ENCODE data around the gene CCPG1. TPM values are rescaled to one million over a fixed set of nuclear protein-coding genes. Genes with fewer than 3 reads are reported as not detected.

The CCPG1 gene
- total RNA-seq, 1 experiment from 2014 or later, result 17.1 TPM

DNA sequence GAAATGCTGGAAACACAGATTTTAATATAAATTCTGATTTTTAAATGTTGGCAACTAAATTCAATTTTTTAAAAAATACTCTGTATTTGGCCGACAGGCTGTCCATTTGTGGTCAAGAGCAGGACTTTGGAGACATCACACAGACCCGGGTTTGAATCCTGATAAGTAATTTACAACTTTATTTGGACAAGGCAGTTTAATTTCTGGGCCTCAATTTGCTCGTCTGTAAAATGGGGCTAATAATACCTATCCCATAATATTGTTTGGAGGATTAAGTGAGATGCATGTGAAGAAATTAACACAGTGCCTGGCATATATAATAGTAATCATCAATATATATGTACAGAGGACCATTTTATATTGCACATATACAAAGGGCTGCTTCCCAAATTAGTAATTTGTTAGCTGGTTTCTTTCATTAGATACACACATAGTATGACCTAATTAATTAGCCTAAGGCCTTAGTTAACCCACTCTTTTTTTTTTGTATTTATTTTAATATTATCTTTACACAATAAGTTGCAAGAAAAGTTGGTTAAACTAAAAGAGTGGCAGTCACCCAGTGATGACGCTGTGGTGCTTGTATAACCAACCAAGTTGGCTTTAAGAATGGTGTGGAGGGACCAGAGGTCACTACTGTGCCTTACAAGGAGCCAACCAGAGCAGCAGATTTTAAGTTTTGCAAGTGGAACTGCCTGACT is 88.5 kb downstream of the CCPG1 start:
- peaks cover 37% of the 10 kb centered on the region for H3K4me1 Mint-ChIP-seq
- H3K9me3 Mint-ChIP-seq, result no peaks in the 10 kb centered on the region
- DNase-seq (ENCODE audit: low spot score) (no peak), ATAC-seq (no peak)
- H3K36me3 Mint-ChIP-seq, result 0 out of 2 replicates have a peak, but pooled peaks cover 3% of the 10 kb centered on the region
- peak overlapping the region; percentile 94 for H3K4me3 Mint-ChIP-seq
- H3K27ac Mint-ChIP-seq, result no peak overlapping the region
- no peaks in the 10 kb centered on the region for H3K27me3 Mint-ChIP-seq (ENCODE audit: low read depth)
- ChIA-PET CTCF (interaction anchor here (0.7 to 2.8 kb wide), 2 partner anchors 28 to 89 kb away, joined by 3 to 19 read pairs; partner anchors contain the start of genes CCPG1 and PIERCE2), POLR2A (interaction anchor here (0.6 to 1.5 kb wide), 5 partner anchors 24 to 207 kb away, joined by 3 to 5 read pairs (median 3); partner anchors contain the start of genes CCPG1, PIERCE2 and RSL24D1)
- TF ChIP-seq SP1 (CRISPR knock-in tag; conservative IDR thresholded peaks at IDR 0.05) (no peak), ELF4 (CRISPR knock-in tag; IDR thresholded peaks at IDR 0.05; ENCODE audit: low read depth) (no peak), GTF2I (CRISPR knock-in tag; conservative IDR thresholded peaks at IDR 0.05) (peak; percentile 76; the same call in 1 of the 2 replicates)
- TF ChIP-seq, protein P1, sequence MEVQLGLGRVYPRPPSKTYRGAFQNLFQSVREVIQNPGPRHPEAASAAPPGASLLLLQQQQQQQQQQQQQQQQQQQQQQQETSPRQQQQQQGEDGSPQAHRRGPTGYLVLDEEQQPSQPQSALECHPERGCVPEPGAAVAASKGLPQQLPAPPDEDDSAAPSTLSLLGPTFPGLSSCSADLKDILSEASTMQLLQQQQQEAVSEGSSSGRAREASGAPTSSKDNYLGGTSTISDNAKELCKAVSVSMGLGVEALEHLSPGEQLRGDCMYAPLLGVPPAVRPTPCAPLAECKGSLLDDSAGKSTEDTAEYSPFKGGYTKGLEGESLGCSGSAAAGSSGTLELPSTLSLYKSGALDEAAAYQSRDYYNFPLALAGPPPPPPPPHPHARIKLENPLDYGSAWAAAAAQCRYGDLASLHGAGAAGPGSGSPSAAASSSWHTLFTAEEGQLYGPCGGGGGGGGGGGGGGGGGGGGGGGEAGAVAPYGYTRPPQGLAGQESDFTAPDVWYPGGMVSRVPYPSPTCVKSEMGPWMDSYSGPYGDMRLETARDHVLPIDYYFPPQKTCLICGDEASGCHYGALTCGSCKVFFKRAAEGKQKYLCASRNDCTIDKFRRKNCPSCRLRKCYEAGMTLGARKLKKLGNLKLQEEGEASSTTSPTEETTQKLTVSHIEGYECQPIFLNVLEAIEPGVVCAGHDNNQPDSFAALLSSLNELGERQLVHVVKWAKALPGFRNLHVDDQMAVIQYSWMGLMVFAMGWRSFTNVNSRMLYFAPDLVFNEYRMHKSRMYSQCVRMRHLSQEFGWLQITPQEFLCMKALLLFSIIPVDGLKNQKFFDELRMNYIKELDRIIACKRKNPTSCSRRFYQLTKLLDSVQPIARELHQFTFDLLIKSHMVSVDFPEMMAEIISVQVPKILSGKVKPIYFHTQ (CRISPR knock-in tag; IDR thresholded peaks at IDR 0.05), result no peak
- TF ChIP-seq, protein P2, sequence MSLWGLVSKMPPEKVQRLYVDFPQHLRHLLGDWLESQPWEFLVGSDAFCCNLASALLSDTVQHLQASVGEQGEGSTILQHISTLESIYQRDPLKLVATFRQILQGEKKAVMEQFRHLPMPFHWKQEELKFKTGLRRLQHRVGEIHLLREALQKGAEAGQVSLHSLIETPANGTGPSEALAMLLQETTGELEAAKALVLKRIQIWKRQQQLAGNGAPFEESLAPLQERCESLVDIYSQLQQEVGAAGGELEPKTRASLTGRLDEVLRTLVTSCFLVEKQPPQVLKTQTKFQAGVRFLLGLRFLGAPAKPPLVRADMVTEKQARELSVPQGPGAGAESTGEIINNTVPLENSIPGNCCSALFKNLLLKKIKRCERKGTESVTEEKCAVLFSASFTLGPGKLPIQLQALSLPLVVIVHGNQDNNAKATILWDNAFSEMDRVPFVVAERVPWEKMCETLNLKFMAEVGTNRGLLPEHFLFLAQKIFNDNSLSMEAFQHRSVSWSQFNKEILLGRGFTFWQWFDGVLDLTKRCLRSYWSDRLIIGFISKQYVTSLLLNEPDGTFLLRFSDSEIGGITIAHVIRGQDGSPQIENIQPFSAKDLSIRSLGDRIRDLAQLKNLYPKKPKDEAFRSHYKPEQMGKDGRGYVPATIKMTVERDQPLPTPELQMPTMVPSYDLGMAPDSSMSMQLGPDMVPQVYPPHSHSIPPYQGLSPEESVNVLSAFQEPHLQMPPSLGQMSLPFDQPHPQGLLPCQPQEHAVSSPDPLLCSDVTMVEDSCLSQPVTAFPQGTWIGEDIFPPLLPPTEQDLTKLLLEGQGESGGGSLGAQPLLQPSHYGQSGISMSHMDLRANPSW (CRISPR knock-in tag; conservative IDR thresholded peaks at IDR 0.05; ENCODE audit: low read depth), result no peak
- TF ChIP-seq, protein P3, sequence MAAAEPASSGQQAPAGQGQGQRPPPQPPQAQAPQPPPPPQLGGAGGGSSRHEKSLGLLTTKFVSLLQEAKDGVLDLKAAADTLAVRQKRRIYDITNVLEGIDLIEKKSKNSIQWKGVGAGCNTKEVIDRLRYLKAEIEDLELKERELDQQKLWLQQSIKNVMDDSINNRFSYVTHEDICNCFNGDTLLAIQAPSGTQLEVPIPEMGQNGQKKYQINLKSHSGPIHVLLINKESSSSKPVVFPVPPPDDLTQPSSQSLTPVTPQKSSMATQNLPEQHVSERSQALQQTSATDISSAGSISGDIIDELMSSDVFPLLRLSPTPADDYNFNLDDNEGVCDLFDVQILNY (CRISPR knock-in tag; IDR thresholded peaks at IDR 0.05), result no peak

DNA sequence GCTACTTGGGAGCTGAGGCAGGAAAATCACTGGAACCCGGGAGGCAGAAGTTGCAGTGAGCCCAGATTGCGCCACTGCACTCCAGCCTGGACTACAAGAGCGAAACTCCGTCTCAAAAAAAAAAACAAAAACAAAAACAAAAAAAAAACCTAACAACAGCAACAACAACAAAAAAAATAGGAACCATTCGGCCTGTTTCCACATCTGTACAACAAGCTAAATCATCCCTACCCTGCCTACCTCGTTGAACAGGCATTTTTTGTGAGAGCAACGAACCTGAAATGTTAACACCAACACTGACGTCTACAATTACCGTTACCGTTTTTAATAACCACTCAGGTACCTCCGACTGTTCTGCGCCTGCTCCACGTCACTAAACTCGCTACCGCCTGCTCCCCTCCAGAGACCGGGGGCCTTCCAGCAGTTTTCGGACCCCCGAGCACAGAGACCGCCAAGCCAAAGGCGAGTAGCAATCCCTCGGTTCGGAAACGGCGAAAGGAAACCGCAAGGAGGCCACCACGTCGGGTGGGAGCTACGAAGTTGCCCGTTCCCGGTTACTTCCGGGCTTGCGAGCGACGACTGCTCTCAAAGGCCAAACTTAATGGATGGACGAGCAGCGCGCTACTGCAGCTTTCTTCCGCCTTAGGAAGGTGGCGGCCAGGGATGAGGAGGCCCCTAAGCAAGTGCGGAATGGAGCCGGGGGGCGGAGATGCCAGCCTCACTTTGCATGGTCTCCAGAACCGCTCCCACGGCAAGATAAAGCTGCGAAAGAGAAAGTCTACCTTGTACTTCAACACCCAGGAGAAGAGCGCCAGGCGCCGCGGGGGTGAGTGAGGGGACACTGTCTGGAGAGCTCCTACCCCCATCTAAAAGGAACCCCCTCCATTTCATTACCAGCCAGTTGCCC is 89.3 kb downstream of the CCPG1 start, which contains the start of the genes PIGB and PIGBOS1:
PIGB (plus strand) TSS at position 635 of the 907 bp plus-strand sequence; CDS start at position 664, 29 bp downstream.
PIGBOS1 (minus strand) TSS at position 536 of the 907 bp plus-strand sequence. CDS start 1,331 bp downstream, outside the sequence.
- DNase-seq (ENCODE audit: low spot score) (peak; percentile 82), ATAC-seq (peak; percentile 95)
- POLR2A ChIA-PET, result interaction anchor here (0.6 to 1.5 kb wide), 6 partner anchors 25 to 207 kb away, joined by 3 to 5 read pairs (median 3); partner anchors contain the start of genes CCPG1, PIERCE2 and RSL24D1
- CTCF ChIA-PET, result interaction anchor here (0.7 to 2.8 kb wide), 3 partner anchors 27 to 121 kb away, joined by 3 to 19 read pairs (median 5); partner anchors contain the start of genes CCPG1 and PIERCE2
- H3K4me1 Mint-ChIP-seq, result peaks cover 35% of the 10 kb centered on the region
- peak within 1 kb of the TSS; percentile 96 for H3K27ac Mint-ChIP-seq
- H3K9me3 Mint-ChIP-seq, result no peaks in the 10 kb centered on the region
- 0 out of 2 replicates have a peak, but pooled peaks cover 3% of the 10 kb centered on the region for H3K36me3 Mint-ChIP-seq
- peak within 1 kb of the TSS; percentile 94 for H3K4me3 Mint-ChIP-seq
- no peaks in the 10 kb centered on the region for H3K27me3 Mint-ChIP-seq (ENCODE audit: low read depth)
- TF ChIP-seq, protein P4, sequence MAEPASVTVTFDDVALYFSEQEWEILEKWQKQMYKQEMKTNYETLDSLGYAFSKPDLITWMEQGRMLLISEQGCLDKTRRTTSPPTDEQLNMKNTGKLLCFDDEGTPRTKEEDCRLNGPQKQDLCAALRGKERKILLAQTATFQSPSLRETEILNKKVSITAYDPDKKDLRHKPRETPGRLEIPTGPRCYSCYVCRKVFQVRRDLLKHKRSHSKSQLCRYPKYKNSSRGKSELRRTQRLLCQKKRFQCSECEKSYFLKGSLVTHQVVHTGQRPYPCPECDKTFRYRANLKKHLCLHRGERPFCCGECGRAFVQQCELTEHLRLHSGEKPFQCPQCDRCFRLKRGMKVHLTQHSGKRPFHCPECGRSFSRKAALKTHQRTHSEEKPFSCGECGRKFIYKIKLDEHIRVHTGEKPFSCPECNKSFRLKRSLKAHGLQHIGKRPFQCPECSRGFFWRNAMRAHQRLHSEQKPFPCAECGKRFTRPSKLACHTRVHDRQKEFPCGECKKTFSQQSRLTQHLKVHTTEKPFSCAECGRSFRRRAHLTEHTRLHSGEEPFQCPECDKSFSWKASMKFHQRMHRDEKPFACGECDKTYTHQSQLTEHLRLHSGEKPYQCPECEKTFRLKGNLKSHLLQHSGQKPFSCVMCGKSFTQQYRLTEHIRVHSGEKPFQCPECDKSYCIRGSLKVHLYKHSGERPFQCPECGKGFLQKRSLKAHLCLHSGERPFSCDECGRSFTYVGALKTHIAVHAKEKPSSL (CRISPR knock-in tag; conservative IDR thresholded peaks at IDR 0.05), result no peak
- TF ChIP-seq, protein P5, sequence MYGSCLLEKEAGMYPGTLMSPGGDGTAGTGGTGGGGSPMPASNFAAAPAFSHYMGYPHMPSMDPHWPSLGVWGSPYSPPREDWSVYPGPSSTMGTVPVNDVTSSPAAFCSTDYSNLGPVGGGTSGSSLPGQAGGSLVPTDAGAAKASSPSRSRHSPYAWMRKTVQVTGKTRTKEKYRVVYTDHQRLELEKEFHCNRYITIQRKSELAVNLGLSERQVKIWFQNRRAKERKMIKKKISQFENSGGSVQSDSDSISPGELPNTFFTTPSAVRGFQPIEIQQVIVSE (CRISPR knock-in tag; IDR thresholded peaks at IDR 0.05; ENCODE audit: borderline replicate concordance), result no peak
- TF ChIP-seq, protein P6, sequence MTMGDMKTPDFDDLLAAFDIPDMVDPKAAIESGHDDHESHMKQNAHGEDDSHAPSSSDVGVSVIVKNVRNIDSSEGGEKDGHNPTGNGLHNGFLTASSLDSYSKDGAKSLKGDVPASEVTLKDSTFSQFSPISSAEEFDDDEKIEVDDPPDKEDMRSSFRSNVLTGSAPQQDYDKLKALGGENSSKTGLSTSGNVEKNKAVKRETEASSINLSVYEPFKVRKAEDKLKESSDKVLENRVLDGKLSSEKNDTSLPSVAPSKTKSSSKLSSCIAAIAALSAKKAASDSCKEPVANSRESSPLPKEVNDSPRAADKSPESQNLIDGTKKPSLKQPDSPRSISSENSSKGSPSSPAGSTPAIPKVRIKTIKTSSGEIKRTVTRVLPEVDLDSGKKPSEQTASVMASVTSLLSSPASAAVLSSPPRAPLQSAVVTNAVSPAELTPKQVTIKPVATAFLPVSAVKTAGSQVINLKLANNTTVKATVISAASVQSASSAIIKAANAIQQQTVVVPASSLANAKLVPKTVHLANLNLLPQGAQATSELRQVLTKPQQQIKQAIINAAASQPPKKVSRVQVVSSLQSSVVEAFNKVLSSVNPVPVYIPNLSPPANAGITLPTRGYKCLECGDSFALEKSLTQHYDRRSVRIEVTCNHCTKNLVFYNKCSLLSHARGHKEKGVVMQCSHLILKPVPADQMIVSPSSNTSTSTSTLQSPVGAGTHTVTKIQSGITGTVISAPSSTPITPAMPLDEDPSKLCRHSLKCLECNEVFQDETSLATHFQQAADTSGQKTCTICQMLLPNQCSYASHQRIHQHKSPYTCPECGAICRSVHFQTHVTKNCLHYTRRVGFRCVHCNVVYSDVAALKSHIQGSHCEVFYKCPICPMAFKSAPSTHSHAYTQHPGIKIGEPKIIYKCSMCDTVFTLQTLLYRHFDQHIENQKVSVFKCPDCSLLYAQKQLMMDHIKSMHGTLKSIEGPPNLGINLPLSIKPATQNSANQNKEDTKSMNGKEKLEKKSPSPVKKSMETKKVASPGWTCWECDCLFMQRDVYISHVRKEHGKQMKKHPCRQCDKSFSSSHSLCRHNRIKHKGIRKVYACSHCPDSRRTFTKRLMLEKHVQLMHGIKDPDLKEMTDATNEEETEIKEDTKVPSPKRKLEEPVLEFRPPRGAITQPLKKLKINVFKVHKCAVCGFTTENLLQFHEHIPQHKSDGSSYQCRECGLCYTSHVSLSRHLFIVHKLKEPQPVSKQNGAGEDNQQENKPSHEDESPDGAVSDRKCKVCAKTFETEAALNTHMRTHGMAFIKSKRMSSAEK (CRISPR knock-in tag; IDR thresholded peaks at IDR 0.05; ENCODE audit: borderline replicate concordance), result no peak
- TF ChIP-seq, protein P7, sequence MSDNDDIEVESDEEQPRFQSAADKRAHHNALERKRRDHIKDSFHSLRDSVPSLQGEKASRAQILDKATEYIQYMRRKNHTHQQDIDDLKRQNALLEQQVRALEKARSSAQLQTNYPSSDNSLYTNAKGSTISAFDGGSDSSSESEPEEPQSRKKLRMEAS (CRISPR knock-in tag; IDR thresholded peaks at IDR 0.05), result peak; percentile 77
- TF ChIP-seq FOXK1 (CRISPR knock-in tag; IDR thresholded peaks at IDR 0.05), result 0 out of 2 replicates have a peak, but pooled peaks have one; percentile 45
- TF ChIP-seq SMAD4 (CRISPR knock-in tag; IDR thresholded peaks at IDR 0.05), result no peak
- peak; percentile 61; the same call in 1 of the 2 replicates for TF ChIP-seq CREM (CRISPR knock-in tag; IDR thresholded peaks at IDR 0.05)
- TF ChIP-seq ESRRA (CRISPR knock-in tag; IDR thresholded peaks at IDR 0.05; ENCODE audit: borderline replicate concordance), result no peak
